ENCODE data around the gene IFITM2. TPM values are rescaled to one million over a fixed set of nuclear protein-coding genes. Genes with fewer than 3 reads are reported as not detected.
A peak's percentile ranks its signal among the peaks of the same experiment; 100 is the strongest.
"Not testable (repeated sequence)": the region's sequence is repeated elsewhere in the genome, so short reads cannot be mapped to it uniquely, and the experiment has no call there.

IFITM2 gene
- total RNA-seq (ENCODE audit: low replicate concordance): 50.1 and 88.1 TPM in 2 replicates

DNA sequence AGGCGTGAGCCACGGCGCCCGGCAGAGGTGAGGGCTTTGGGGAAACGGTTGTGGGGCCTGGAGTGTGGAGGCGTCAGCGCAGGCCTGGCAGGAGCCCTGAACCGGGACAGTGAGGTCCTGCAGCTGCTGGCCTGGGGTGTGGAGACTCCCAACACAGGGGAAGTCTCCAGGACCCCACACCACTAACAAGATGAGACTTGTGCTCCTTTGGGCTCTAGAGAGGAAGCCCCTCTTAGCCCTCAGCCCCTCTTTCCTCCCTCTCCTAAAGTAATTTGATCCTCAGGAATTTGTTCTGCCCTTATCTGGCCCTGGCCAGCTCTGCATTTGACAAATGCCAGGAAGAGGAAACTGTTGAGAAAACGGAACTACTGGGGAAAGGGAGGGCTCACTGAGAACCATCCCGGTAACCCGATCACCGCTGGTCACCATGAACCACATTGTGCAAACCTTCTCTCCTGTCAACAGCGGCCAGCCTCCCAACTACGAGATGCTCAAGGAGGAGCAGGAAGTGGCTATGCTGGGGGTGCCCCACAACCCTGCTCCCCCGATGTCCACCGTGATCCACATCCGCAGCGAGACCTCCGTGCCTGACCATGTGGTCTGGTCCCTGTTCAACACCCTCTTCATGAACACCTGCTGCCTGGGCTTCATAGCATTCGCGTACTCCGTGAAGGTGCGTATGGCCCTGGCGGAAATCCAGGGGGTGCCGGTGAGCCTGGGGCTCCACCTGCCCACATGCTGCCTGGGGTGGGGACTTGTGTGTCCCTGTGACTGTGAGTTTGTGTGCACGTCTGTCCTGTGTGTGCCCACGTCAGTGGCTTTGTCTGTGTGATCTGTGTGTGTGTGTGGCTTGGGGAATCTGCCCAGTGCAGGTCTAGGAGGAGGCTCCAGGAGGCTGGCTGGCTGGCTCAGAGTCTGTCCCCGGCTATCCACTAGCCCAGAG, at the start of gene IFITM2:
TSS of gene IFITM2 (plus strand) at position 51 of the 943 bp plus-strand sequence. CDS start at position 428, 377 bp downstream.
- TF ChIP-seq CTCF (IDR thresholded peaks at IDR 0.05; ENCODE audit: insufficient read depth, low read length): peak; percentile 14
- H3K4me3 ChIP-seq (ENCODE audit: low read depth, low read length): peak within 1 kb of the TSS; percentile 86
- DNase-seq (ENCODE audit: low read depth): peak; percentile 92

- no peak for DNase-seq (ENCODE audit: low read depth)
- H3K4me3 ChIP-seq (ENCODE audit: low read depth, low read length): no peak overlapping the region
- no peak for TF ChIP-seq CTCF (IDR thresholded peaks at IDR 0.05; ENCODE audit: insufficient read depth, low read length)
Observed at GRCh38 chr11:259413-259812, 48.2 kb upstream of the IFITM2 start.

DNA sequence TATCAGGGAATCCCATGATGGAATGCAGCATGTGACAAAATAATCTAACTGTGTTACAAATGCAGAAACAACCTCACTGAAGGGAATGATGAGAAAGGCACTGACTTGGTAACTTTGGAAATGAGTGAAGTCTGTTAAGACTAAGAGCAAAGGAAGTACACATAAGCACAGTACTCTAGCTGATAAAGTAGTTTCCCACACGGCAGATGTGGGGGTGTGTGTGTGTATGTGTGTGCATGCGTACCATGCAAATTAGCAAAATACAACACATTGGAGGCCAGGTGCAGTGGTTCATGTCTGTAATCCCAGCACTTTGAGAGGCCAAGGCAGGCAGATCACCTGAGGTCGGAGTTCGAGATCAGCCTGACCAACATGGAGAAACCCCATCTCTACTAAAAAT, 46.0 kb upstream of the IFITM2 start:
- no peak overlapping the region for H3K4me3 ChIP-seq (ENCODE audit: low read depth, low read length)
- no peak for TF ChIP-seq CTCF (IDR thresholded peaks at IDR 0.05; ENCODE audit: insufficient read depth, low read length)
- DNase-seq (ENCODE audit: low read depth): no peak

GRCh38 chr11:266676-267439, 40.8 kb upstream of the IFITM2 start:
- DNase-seq (ENCODE audit: low read depth): no peak
- H3K4me3 ChIP-seq (ENCODE audit: low read depth, low read length): no peak overlapping the region
- no peak for TF ChIP-seq CTCF (IDR thresholded peaks at IDR 0.05; ENCODE audit: insufficient read depth, low read length)

- no peak overlapping the region for H3K4me3 ChIP-seq (ENCODE audit: low read depth, low read length)
- no peak for TF ChIP-seq CTCF (IDR thresholded peaks at IDR 0.05; ENCODE audit: insufficient read depth, low read length)
- no peak for DNase-seq (ENCODE audit: low read depth)
Observed at GRCh38 chr11:267491-267994, 40.1 kb upstream of the IFITM2 start.

GRCh38 chr11:268716-269145, 38.9 kb upstream of the IFITM2 start:
- H3K4me3 ChIP-seq (ENCODE audit: low read depth, low read length); DNase-seq (ENCODE audit: low read depth): not testable (repeated sequence)

All from fibroblast of the aortic adventitia (primary cell).